PFSK-1 (cell line): Measurements from ENCODE around the gene GPR15LG.

Experiments used
- POLR2AphosphoS5 ChIP-seq: IDR thresholded peaks from 2 replicates; pipeline ENCODE4 v1.6.1; 2012; ENCODE audit warnings: low read depth, mild to moderate bottlenecking, control low read depth, low read length, moderate library complexity
- SIN3A ChIP-seq: IDR thresholded peaks from 2 replicates; pipeline ENCODE4 v1.6.1; 2012; ENCODE audit warnings: mild to moderate bottlenecking, low read length, moderate library complexity, borderline replicate concordance; ENCODE audit not compliant: insufficient read depth
- TAF1 ChIP-seq: IDR thresholded peaks from 2 replicates; pipeline ENCODE4 v1.6.1; 2012; ENCODE audit warnings: low read length, control low read depth, borderline replicate concordance; ENCODE audit not compliant: insufficient read depth
- TF ChIP-seq, protein P1 (sequence below), 2 experiments: IDR thresholded peaks; 2 replicates each; pipeline versions ENCODE4 v1.6.1 to v1.8.0; 2011 to 2012; ENCODE audit warnings: low read depth in 2 of 2, low read length in 2 of 2, control low read depth in 1 of 2, inconsistent platforms in 1 of 2, mild to moderate bottlenecking in 1 of 2, moderate library complexity in 1 of 2; ENCODE audit not compliant: insufficient read depth in 1 of 2

DNA sequence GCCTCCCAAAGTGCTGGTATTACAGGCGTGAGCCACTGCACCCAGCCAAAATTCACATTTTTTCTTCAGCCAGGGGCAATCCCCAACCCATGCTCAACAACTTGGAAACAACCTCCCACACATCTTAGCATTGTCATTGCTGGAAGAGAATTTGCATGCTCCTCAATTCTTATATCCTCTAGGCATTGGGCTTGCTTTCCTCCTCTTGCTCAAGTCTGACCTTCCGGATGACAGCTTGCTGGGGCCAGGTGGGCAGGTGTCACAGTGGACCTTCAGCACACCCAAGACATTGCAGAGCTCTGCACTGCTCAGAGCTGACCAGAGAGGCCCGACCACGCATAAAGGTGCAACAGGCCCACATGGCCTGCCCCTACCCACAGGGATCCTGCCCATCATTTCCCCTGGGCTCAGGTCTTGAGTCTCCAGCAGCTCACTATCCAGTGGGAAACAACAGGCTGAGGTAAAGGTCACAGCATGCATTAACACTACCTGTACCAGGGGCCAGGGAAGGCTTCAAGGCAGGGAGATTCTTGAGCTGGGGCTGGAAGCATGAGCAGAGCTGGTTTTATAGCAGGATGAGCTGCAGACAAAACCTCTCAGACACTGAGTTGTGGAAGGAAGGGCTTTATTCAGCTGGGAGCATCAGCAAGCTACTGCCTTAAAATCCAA, 6.8 kb upstream of the GPR15LG start:
- TF ChIP-seq TAF1 (no peak), POLR2AphosphoS5 (no peak), SIN3A (no peak)
- TF ChIP-seq, protein P1, sequence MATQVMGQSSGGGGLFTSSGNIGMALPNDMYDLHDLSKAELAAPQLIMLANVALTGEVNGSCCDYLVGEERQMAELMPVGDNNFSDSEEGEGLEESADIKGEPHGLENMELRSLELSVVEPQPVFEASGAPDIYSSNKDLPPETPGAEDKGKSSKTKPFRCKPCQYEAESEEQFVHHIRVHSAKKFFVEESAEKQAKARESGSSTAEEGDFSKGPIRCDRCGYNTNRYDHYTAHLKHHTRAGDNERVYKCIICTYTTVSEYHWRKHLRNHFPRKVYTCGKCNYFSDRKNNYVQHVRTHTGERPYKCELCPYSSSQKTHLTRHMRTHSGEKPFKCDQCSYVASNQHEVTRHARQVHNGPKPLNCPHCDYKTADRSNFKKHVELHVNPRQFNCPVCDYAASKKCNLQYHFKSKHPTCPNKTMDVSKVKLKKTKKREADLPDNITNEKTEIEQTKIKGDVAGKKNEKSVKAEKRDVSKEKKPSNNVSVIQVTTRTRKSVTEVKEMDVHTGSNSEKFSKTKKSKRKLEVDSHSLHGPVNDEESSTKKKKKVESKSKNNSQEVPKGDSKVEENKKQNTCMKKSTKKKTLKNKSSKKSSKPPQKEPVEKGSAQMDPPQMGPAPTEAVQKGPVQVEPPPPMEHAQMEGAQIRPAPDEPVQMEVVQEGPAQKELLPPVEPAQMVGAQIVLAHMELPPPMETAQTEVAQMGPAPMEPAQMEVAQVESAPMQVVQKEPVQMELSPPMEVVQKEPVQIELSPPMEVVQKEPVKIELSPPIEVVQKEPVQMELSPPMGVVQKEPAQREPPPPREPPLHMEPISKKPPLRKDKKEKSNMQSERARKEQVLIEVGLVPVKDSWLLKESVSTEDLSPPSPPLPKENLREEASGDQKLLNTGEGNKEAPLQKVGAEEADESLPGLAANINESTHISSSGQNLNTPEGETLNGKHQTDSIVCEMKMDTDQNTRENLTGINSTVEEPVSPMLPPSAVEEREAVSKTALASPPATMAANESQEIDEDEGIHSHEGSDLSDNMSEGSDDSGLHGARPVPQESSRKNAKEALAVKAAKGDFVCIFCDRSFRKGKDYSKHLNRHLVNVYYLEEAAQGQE (IDR thresholded peaks at IDR 0.05; ENCODE audit: insufficient read depth in 1 of 2, low read depth in 2 of 2, low read length in 2 of 2) = no peak
